ENCODE results near the gene PBXIP1. TPM values are rescaled to one million over a fixed set of nuclear protein-coding genes. Genes with fewer than 3 reads are reported as not detected.

The PBXIP1 gene
- total and polyA plus RNA-seq, 10 of the 15 experiments (the other 5 are each of a cell fraction or from before 2014, with no cell fraction given), result 0.63 to 25.6 (median 15.4) TPM

DNA sequence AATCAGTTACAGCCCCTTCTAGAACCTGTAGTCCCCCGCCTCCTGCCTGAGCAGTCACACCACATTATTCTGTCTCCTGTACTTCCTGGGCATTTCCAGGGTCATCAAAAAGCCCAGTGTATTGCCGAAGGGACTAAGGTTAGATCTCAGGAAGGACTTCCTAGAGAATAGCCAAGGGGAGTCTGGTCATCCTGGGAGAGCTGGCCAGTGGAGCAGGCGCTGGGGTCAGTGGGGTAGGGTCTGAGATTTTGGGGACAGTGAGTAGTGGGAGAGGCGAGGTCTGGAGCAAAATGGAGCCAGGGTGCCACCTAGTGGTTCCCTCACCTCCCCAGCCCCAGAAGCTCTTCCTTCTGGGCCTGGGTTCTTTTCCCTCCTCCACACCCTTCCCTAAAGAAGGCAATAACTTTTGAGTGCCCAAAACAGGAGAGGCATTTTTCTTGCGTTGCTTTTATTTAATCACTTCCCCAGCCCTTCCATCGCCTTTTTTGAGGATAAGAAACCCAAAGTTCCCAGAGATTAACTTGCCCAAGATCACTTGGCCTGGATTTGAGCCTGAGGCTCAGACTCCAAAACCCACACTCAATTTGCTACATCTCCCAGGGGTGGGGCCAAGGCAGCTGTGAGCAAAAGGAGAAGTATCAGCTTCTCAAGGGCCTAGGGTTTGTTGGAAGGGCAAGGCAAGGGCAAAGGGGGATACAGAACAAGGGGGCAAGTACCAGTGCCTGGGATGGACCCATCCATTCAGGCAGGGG is 12.1 kb downstream of the PBXIP1 start (continued):
- TF ChIP-seq, protein P1, sequence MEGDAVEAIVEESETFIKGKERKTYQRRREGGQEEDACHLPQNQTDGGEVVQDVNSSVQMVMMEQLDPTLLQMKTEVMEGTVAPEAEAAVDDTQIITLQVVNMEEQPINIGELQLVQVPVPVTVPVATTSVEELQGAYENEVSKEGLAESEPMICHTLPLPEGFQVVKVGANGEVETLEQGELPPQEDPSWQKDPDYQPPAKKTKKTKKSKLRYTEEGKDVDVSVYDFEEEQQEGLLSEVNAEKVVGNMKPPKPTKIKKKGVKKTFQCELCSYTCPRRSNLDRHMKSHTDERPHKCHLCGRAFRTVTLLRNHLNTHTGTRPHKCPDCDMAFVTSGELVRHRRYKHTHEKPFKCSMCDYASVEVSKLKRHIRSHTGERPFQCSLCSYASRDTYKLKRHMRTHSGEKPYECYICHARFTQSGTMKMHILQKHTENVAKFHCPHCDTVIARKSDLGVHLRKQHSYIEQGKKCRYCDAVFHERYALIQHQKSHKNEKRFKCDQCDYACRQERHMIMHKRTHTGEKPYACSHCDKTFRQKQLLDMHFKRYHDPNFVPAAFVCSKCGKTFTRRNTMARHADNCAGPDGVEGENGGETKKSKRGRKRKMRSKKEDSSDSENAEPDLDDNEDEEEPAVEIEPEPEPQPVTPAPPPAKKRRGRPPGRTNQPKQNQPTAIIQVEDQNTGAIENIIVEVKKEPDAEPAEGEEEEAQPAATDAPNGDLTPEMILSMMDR (IDR thresholded peaks at IDR 0.05 in 2 of 3, conservative IDR thresholded peaks at IDR 0.05 in 1 of 3; ENCODE audit: control insufficient read depth in 2 of 3, extremely low read depth in 1 of 3, insufficient read depth in 1 of 3, low read depth in 3 of 3, low read length in 3 of 3), result peak; percentile 88 to 90 (median 89)
- no peak for TF ChIP-seq ZNF622 (IDR thresholded peaks at IDR 0.05)
- no peak for TF ChIP-seq POLR2AphosphoS2 (IDR thresholded peaks at IDR 0.05; ENCODE audit: low read depth, low read length)
- TF ChIP-seq, protein P2, sequence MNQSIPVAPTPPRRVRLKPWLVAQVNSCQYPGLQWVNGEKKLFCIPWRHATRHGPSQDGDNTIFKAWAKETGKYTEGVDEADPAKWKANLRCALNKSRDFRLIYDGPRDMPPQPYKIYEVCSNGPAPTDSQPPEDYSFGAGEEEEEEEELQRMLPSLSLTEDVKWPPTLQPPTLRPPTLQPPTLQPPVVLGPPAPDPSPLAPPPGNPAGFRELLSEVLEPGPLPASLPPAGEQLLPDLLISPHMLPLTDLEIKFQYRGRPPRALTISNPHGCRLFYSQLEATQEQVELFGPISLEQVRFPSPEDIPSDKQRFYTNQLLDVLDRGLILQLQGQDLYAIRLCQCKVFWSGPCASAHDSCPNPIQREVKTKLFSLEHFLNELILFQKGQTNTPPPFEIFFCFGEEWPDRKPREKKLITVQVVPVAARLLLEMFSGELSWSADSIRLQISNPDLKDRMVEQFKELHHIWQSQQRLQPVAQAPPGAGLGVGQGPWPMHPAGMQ (IDR thresholded peaks at IDR 0.05; ENCODE audit: borderline replicate concordance), result no peak
- TF ChIP-seq CHD2 (IDR thresholded peaks at IDR 0.05; ENCODE audit: borderline replicate concordance, low read depth, low read length), result no peak
- TF ChIP-seq, protein P3, sequence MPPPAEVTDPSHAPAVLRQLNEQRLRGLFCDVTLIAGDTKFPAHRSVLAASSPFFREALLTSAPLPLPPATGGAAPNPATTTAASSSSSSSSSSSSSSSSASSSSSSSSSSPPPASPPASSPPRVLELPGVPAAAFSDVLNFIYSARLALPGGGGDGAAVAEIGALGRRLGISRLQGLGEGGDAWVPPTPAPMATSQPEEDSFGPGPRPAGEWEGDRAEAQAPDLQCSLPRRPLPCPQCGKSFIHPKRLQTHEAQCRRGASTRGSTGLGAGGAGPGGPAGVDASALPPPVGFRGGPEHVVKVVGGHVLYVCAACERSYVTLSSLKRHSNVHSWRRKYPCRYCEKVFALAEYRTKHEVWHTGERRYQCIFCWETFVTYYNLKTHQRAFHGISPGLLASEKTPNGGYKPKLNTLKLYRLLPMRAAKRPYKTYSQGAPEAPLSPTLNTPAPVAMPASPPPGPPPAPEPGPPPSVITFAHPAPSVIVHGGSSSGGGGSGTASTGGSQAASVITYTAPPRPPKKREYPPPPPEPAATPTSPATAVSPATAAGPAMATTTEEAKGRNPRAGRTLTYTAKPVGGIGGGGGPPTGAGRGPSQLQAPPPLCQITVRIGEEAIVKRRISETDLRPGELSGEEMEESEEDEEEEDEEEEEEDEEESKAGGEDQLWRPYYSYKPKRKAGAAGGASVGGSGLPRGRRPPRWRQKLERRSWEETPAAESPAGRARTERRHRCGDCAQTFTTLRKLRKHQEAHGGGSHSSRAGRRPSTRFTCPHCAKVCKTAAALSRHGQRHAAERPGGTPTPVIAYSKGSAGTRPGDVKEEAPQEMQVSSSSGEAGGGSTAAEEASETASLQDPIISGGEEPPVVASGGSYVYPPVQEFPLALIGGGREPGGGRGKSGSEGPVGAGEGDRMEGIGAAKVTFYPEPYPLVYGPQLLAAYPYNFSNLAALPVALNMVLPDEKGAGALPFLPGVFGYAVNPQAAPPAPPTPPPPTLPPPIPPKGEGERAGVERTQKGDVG (CRISPR knock-in tag; IDR thresholded peaks at IDR 0.05), result no peak
- TF ChIP-seq RB1 (IDR thresholded peaks at IDR 0.05; ENCODE audit: borderline replicate concordance), result peak; percentile 68; the same call in 1 of the 2 replicates
- TF ChIP-seq CHD4 (IDR thresholded peaks at IDR 0.05), result no peak
- no peak for TF ChIP-seq POU2F2 (IDR thresholded peaks at IDR 0.05; ENCODE audit: borderline replicate concordance, low read depth, low read length)
- TF ChIP-seq, protein P4, sequence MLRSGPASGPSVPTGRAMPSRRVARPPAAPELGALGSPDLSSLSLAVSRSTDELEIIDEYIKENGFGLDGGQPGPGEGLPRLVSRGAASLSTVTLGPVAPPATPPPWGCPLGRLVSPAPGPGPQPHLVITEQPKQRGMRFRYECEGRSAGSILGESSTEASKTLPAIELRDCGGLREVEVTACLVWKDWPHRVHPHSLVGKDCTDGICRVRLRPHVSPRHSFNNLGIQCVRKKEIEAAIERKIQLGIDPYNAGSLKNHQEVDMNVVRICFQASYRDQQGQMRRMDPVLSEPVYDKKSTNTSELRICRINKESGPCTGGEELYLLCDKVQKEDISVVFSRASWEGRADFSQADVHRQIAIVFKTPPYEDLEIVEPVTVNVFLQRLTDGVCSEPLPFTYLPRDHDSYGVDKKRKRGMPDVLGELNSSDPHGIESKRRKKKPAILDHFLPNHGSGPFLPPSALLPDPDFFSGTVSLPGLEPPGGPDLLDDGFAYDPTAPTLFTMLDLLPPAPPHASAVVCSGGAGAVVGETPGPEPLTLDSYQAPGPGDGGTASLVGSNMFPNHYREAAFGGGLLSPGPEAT (IDR thresholded peaks at IDR 0.05; ENCODE audit: low read depth), result 0 out of 2 replicates have a peak, but pooled peaks have one; percentile 33
- no peak for TF ChIP-seq BMI1 (IDR thresholded peaks at IDR 0.05; ENCODE audit: borderline replicate concordance)
- no peak for TF ChIP-seq HDAC2 (IDR thresholded peaks at IDR 0.05)
- peak; percentile 41; the same call in 1 of the 2 replicates for TF ChIP-seq YY1 (IDR thresholded peaks at IDR 0.05; ENCODE audit: low read depth, low read length)
- no peak for TF ChIP-seq NFYB (IDR thresholded peaks at IDR 0.05; ENCODE audit: insufficient read depth, low read depth, low read length)
- no peak for TF ChIP-seq BRCA1 (IDR thresholded peaks at IDR 0.05; ENCODE audit: low read depth, low read length)
- no peak for TF ChIP-seq HDGF (IDR thresholded peaks at IDR 0.05)
- no peak for TF ChIP-seq CHD1 (IDR thresholded peaks at IDR 0.05; ENCODE audit: low read depth, low read length)
- peak; percentile 18; the same call in 1 of the 2 replicates for TF ChIP-seq MTA2 (IDR thresholded peaks at IDR 0.05; ENCODE audit: low read depth)
- no peak for TF ChIP-seq ASH2L (IDR thresholded peaks at IDR 0.05; ENCODE audit: borderline replicate concordance, low read depth)
- no peak for TF ChIP-seq NRF1 (conservative IDR thresholded peaks at IDR 0.05; ENCODE audit: low read depth, low read length)
- TF ChIP-seq, protein P5, sequence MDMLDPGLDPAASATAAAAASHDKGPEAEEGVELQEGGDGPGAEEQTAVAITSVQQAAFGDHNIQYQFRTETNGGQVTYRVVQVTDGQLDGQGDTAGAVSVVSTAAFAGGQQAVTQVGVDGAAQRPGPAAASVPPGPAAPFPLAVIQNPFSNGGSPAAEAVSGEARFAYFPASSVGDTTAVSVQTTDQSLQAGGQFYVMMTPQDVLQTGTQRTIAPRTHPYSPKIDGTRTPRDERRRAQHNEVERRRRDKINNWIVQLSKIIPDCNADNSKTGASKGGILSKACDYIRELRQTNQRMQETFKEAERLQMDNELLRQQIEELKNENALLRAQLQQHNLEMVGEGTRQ (IDR thresholded peaks at IDR 0.05; ENCODE audit: borderline replicate concordance, low read depth, low read length), result no peak
- TF ChIP-seq KDM1A (IDR thresholded peaks at IDR 0.05; ENCODE audit: borderline replicate concordance), result no peak
